Measurements from ENCODE around the gene POPDC3.

The POPDC3 gene

DNA sequence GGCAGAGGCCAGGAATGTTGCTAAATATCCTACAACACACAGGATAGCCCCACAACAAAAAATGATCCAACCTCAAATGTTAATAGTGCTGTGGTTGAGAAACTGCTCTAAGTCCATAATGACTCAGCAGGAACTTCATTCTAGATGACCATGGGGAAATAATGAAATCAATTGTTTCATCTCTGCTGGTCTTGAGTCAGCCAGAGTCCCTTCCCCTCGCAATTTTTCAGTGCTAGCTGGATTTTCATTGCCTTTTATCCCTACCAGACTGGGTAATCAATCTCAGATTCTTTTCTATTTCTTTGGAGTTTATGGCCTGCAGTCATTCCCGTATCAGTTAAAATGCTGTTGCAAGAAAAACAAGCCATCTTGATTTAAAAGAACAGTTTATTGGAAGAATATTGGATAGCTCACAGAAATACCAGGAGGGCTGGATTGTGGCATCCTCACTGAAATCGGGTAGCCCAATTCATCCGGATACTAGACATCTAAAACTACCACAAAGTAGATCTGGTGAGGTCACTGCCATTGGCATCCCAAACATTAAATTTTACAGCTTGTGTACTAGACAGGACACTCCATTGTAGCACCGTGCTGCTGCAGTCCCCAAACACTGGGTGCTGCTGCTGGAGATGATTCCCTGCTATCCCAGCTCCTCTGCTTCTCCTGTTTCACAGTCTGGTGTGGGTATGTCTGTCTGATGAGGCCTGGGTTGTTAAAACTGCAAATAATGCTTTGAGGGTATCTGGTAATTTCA, 30.3 kb upstream of the POPDC3 start:
- ChIA-PET POLR2A (no interaction called here), CTCF (interaction anchor here (1.1 to 1.2 kb wide), 2 partner anchors 10 to 29 kb away, joined by 3 to 4 read pairs; no protein-coding TSS in a partner anchor)
- DNase-seq (ENCODE audit: extremely low spot score), result no peak
- TF ChIP-seq CTCF (IDR thresholded peaks at IDR 0.05; ENCODE audit: control extremely low read depth, extremely low read depth, low read depth, missing control alignments), result no peak

- ChIA-PET CTCF (interaction anchor here (0.7 to 3.7 kb wide), 5 partner anchors 10 to 185 kb away, joined by 3 to 12 read pairs (median 4); no protein-coding TSS in a partner anchor), POLR2A (interaction anchor here (0.6 kb wide), 1 partner anchor 370 kb away, joined by 3 read pairs; no protein-coding TSS in a partner anchor)
- DNase-seq (ENCODE audit: extremely low spot score), result no peak
Measured at GRCh38 chr6:105207524-105208269, 27.9 kb upstream of the POPDC3 start.

DNA sequence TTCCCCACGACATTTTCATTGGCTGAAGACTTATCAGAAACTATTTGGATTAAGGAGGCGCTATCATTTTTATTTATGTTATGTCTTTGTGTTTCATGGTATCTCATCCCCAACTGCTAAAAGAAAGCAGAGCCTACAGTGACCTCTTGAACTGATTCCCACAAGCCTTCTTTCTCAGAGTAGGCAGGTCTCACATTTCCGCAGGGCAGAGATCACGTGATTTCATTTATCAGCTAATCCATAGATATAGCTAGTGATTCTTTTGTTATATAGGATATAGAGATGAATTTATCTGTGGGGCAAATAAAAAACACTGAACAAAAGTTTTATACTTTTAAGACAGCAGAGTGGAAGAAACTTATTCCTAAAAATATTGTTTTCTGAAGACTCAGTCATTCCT, 25.0 kb upstream of the POPDC3 start:
- POLR2A ChIA-PET, result no interaction called here
- CTCF ChIA-PET, result interaction anchor here (1.0 kb wide), 1 partner anchor 10 kb away, joined by 3 read pairs; no protein-coding TSS in a partner anchor
- no peak for DNase-seq (ENCODE audit: extremely low spot score)
- no peak for TF ChIP-seq CTCF (IDR thresholded peaks at IDR 0.05; ENCODE audit: control extremely low read depth, extremely low read depth, low read depth, missing control alignments)

More at GRCh38 chr6:105207524-105208269, 27.9 kb upstream of the POPDC3 start:
- TF ChIP-seq CTCF (IDR thresholded peaks at IDR 0.05; ENCODE audit: control extremely low read depth, extremely low read depth, low read depth, missing control alignments), result no peak

- DNase-seq (ENCODE audit: extremely low spot score), result no peak
- TF ChIP-seq CTCF (IDR thresholded peaks at IDR 0.05; ENCODE audit: control extremely low read depth, extremely low read depth, low read depth, missing control alignments), result no peak
- ChIA-PET CTCF (interaction anchor here (1.0 kb wide), 1 partner anchor 10 kb away, joined by 3 read pairs; no protein-coding TSS in a partner anchor), POLR2A (no interaction called here)
Measured at GRCh38 chr6:105204331-105204730, 24.5 kb upstream of the POPDC3 start.

DNA sequence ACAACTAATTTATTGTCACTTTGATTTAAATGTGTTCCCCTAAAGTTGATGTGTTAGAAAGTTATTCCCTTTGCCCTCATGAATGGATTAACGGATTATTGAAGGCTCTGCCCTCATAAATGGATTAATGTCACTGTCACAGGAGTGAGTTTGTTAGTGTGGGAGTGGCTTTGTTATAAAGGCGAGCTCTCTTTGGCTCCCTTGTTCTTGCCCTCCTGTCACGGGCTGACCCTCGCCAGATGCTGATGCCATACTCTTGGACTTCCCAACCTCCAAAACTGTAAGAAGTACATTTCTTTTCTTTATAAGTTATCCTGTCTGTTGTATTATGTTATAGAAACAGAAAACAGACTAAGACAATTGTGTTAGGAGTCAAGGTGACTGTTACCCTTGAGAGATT, 22.7 kb upstream of the POPDC3 start:
- DNase-seq (ENCODE audit: extremely low spot score), result no peak
- ChIA-PET CTCF (interaction anchor here (1.1 kb wide), 1 partner anchor 9 kb away, joined by 4 read pairs; no protein-coding TSS in a partner anchor), POLR2A (no interaction called here)
- no peak for TF ChIP-seq CTCF (IDR thresholded peaks at IDR 0.05; ENCODE audit: control extremely low read depth, extremely low read depth, low read depth, missing control alignments)

DNA sequence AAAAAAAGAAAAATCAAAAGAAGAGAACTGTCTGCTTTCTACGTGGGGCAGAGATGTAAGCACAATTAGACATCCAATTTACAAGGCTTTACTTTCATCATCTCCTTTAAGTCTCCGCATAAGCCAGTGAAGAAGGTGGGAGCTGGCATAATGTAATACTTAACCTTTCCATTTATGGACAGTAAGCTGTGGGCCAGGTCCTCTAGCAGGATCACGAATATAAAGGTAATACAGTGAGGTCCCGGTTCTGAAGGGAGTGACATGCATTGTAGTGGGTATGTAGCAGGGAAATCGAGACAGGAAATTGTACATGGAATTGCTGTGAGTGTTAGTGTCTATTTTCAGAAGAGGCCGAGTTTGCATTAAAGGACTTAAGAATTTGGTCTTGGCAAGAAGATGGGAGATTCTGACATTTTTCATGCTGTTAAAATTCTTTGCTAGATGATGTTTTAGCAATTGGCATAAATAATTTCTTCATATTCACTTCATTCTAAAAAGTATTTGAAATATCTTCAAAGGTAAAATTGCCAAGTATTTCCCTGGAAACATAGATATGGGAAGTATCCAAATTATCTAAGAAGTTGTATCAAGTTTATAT, 20.4 kb upstream of the POPDC3 start:
- DNase-seq (ENCODE audit: extremely low spot score), result no peak
- CTCF ChIA-PET, result no interaction called here
- POLR2A ChIA-PET, result no interaction called here

More for the DNA sequence above, 20.4 kb upstream of the POPDC3 start:
- no peak for TF ChIP-seq CTCF (IDR thresholded peaks at IDR 0.05; ENCODE audit: control extremely low read depth, extremely low read depth, low read depth, missing control alignments)

Measured in GM10248 (cell line).